ENCODE measurements around the gene CLASRP. TPM values are rescaled to one million over a fixed set of nuclear protein-coding genes. Genes with fewer than 3 reads are reported as not detected.
A peak's percentile ranks its signal among the peaks of the same experiment; 100 is the strongest.

Gene CLASRP
- total RNA-seq, 2 donors from 2014 or later, result 115 to 133 TPM

DNA sequence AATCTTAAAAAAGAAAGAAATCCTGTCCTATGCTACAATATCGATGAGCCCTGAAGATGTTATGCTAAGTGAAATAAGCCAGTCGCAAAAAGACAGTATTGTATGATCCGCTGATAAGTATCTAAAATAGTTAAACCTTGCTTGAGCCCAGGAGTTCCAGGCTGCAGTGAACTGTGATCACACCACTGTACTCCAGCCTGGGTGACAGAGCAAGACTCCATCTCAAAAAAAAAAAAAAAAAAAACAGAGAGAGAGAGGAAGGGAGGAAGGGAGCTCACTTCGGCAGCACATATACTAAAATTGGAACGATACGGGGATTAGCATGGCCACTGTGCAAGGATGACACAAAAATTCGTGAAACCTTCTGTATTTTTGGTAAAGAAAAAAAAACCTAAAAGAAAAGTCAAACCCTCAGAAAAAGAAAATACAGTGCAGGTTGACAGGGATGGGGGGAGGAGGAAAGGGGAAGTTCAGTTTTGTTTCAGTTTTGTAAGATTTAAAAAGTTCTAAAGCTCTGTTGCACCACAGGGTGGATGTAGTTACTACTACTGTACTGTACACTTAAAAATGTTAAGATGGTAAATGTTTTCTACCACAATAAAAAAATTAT, 8.4 kb downstream of the CLASRP start:
- DNase-seq (ENCODE audit: low spot score in 2 of 2), result no peak
- H3K27ac Mint-ChIP-seq, result peak overlapping the region; percentile 84 to 98
- H3K9me3 Mint-ChIP-seq, result no peaks in the 10 kb centered on the region
- no peak for ATAC-seq
- H3K36me3 Mint-ChIP-seq, result peaks cover 0 to 4% of the 10 kb centered on the region in 2 donors

DNA sequence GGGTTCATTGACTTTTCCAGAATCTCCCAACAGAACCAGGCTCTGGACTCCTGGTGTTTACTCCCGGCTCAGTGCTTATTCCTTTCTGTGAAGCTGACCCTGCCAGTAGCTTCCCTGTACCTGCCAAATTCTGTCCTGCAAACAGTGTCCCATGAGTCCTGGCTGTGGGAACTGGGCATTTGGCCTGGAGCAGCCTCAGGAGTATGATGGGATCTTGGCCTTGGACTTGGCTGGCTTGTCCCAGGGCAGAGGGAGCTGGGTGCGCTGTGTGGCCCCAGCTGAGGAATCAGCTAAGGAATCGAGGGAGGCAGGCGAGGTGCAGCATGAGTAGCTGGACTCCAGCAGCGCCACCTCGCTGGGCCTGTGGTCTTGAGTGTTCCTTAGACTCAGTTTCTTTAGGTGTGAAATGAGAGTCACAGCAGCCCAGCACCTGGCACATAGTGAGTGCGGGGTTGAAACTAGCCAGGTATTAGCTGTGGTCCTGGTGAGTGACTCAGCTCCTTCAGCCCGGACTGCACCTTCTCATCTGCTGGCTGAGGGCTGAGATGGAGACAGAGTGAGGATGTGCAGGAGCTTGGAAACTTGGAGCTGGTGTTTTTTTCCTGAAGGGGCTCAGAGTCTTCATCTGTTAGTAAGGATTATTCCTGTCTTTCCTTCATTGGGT, 10.4 kb downstream of the CLASRP start:
- no peaks in the 10 kb centered on the region for H3K9me3 Mint-ChIP-seq
- peak overlapping the region; percentile 85 to 86 for H3K27ac Mint-ChIP-seq
- H3K36me3 Mint-ChIP-seq, result peaks cover 0 to 4% of the 10 kb centered on the region in 2 donors
- ATAC-seq (peak; percentile 34 to 45), DNase-seq (ENCODE audit: low spot score in 2 of 2) (no peak)

DNA sequence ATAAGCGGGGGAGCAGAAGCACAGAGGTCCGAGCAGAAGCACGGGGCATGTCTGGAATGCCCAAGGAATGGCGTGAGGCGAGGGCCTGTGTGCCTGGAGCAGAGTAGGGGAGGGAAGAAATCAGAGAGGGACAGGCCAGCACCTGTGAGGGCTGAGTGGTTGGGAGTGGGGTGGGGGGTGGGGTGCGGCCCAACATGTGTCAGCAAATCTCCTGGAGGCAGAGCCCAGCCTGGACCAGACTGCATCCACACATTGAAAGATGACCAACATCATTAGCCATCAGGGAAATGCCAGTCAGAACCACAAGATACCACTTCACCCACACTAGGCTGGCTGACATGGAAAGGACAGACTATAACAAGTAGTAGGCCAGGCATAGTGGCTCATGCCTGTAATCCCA, 11.2 kb downstream of the CLASRP start:
- Mint-ChIP-seq H3K9me3 (no peaks in the 10 kb centered on the region), H3K36me3 (peaks cover 0 to 4% of the 10 kb centered on the region in 2 donors), H3K27ac (peak overlapping the region in 1 of 2 donors; percentile 85)
- ATAC-seq, result peak in 1 of 2 donors; percentile 5
- no peak for DNase-seq (ENCODE audit: low spot score in 2 of 2)

DNA sequence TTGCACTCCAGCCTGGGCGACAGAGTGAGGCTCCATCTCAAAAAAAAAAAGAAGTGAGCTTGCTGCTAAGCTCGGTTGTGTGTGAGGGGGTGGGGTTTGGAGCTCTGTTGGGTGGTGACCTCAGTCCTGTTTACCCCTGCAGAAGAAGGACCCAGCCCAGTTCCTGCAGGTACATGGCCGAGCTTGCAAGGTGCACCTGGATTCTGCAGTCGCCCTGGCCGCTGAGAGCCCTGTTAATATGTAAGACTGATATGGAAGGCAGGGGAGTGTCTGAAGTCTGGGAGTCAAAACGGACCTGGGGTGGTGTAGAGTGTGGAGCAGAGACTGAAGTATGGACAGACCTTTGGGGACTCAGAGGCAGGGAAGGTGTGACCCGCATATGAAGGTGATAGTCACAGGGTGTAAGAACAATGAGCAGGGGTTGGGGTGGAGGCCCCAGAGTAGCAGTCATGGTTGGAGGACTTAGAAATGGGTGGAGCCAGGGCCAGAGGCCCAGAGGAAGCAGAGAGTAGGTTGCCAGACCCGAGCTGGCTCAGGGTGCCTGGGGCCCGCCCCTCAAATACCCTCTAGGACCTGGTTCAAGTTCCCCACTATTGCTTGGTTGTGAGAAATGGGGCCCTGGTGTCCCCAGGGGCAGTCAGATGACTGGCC, 13.2 kb downstream of the CLASRP start:
- peak overlapping the region in 1 of 2 donors; percentile 39 for H3K27ac Mint-ChIP-seq

DNA sequence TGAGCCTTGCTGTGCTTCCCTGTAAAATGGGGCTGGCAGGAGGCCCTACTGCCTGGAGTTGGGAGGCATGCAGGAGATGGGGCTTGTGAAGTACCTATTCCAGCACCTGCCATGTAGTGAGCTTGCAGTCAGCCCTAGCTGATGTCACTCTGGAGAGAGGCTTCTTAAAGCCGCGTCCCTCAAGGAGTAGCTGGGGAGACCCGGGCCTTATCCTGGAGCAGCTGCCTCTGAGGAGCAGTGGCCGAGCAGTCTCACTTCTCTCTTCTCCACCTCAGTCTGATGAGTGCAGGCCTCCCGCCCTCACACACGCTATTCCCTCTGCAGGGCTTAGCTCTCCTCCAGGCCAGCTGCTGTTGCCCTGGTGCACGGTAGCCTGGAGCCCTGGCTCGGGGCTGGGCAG, 18.0 kb downstream of the CLASRP start:
- Mint-ChIP-seq H3K27ac (peak overlapping the region in 1 of 2 donors; percentile 13), H3K9me3 (no peaks in the 10 kb centered on the region), H3K36me3 (peaks cover 0 to 6% of the 10 kb centered on the region in 2 donors)
- ATAC-seq, result no peak
- DNase-seq (ENCODE audit: low spot score in 2 of 2), result no peak

More for the DNA sequence above, 13.2 kb downstream of the CLASRP start:
- ATAC-seq (no peak), DNase-seq (ENCODE audit: low spot score in 2 of 2) (no peak)
- Mint-ChIP-seq H3K9me3 (no peaks in the 10 kb centered on the region), H3K36me3 (no peaks in the 10 kb centered on the region)

DNA sequence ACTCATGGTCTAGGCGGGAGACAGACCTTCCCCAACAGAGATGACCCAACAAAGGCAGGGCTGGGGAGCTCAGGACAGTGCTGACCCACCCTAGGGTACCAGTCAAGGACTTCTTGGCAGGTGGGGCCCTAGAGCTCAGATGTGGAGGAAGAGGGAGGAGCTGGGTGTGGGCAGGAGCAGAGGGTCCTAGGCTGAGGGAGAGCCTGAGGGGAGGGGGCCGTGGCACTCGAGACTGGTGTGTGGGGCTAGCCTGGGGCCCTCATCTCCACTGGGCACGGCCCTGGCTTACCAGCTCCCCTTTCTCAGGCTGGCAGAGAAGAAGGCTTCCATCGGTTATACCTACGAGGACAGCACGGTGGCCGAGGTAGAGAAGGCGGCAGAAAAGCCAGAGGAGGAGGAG, 18.6 kb downstream of the CLASRP start:
- H3K27ac Mint-ChIP-seq, result peak overlapping the region; percentile 13 to 86
- DNase-seq (ENCODE audit: low spot score in 2 of 2), result no peak
- peaks cover 0 to 6% of the 10 kb centered on the region in 2 donors for H3K36me3 Mint-ChIP-seq
- no peak for ATAC-seq
- no peaks in the 10 kb centered on the region for H3K9me3 Mint-ChIP-seq

DNA sequence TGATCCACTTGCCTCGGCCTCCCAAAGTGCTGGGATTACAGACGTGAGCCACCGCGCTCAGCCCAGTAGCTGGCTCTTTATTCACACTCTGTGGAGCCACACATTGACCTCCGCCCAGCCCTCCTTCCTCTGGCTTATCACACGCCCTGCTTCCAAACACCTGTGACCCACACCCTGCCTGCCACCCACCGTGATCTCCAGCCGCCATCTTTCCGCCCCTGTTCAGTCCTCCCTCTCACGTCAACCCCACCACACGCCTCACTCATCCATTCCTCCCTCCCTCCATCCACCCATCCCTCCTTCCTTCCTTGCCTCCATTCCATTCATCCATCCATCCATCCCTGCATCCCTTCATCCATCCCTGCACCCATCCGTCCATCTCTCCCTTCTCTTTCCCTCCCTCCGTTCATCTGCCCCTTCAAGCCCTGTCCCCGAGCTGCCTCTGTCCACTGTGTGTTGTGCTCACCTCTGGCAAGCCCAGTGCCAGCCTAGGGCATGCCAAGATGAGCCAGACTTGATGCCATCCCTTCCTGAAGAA, 19.8 kb downstream of the CLASRP start:
- DNase-seq (ENCODE audit: low spot score in 2 of 2) (no peak), ATAC-seq (no peak)
- peak overlapping the region; percentile 13 to 61 for H3K27ac Mint-ChIP-seq
- H3K9me3 Mint-ChIP-seq, result no peaks in the 10 kb centered on the region
- peaks cover 0 to 6% of the 10 kb centered on the region in 2 donors for H3K36me3 Mint-ChIP-seq

DNA sequence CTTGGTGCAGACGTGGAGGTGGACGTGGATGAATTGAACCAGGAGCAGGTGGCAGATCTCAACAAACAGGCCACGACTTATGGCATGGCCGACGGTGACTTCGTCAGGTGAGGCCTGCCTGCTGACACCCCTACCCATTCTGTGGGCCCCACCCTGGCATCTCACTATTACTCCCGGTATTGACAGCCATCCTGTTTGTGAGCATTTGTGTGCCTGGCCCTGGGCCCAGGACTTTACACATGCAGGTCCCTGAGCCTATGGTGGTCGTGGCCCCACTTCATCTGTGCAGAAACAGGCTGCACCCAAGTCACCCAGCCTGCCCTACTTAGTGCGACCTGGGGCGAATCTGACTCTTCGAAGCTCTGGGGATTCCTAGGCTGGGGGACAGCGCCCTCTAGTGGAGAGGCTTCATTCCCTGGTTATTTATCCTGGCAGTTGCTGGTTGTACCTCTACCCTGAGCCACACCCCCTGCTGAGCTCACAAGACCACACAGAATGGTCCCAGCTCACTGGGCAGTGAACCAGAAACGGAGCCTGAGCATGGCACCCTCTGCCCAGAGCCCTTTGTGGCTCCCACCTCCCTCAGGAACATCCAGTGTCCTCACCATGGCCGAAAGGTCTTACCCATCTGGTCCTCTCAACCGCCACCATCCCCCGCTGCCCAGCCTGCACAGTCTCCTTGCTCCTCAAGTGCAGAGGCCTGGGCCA, 20.6 kb downstream of the CLASRP start:
- ATAC-seq (peak; percentile 79 to 81), DNase-seq (ENCODE audit: low spot score in 2 of 2) (peak in 1 of 2 donors; percentile 89)
- peak overlapping the region in 1 of 2 donors; percentile 41 for H3K27ac Mint-ChIP-seq
- peaks cover 0 to 6% of the 10 kb centered on the region in 2 donors for H3K36me3 Mint-ChIP-seq
- H3K9me3 Mint-ChIP-seq, result no peaks in the 10 kb centered on the region

DNA sequence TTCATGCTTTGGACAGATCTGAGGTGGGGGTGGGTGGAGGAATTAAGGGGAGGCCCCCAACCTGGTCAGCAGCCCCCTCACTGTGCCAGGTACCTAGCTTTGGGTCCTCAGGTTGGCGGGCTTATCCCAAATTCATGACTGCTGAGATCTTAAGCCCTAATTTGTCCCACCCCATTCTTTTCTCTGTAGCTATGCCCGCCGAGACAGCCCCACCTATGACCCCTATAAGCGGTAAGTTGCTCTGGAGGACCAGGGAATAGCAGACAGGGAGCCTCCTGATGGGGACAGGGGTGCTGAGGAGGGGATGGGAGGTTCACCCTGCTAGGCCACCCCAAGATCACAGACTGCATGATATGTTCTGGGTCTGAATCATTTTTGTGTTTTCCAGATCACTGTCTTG, 23.1 kb downstream of the CLASRP start:
- Mint-ChIP-seq H3K9me3 (no peaks in the 10 kb centered on the region), H3K36me3 (peaks cover 0 to 6% of the 10 kb centered on the region in 2 donors), H3K27ac (no peak overlapping the region)
- ATAC-seq (no peak), DNase-seq (ENCODE audit: low spot score in 2 of 2) (no peak)

DNA sequence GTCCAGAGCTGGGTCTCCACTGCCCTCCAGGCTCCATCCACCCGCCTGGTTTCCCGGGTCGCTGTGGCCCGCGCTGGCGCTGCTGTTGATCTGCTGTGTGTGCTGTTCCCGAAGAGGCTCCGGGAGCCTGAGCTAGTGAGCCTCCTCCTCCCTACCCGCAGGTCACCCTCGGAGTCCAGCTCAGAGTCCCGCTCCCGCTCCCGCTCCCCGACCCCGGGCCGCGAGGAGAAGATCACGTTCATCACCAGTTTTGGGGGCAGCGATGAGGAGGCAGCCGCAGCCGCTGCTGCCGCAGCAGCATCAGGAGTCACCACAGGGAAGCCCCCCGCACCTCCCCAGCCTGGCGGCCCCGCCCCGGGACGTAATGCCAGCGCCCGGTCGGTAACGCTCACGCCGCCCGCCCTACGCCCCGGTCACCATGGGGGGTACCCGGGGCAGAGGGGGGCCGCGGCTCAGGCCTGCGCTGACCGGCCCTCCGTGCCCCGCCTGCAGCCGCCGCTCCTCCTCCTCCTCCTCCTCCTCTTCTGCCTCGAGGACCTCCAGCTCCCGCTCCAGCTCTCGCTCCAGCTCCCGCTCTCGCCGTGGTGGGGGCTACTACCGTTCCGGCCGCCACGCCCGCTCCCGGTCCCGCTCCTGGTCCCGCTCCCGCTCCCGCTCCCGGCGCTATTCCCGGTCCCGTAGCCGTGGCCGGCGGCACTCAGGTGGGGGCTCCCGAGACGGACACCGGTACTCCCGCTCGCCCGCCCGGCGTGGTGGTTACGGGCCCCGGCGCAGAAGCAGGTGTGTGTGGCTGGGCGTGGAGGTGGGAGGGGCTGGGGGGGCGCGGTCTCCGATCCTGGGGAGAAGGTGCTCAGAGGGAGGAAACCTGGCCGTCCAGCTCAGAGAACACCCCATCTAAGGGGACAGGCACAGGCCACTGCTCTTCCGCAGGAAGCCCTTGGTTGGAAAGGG, 25.3 kb downstream of the CLASRP start:
- Mint-ChIP-seq H3K36me3 (peaks cover 0 to 6% of the 10 kb centered on the region in 2 donors), H3K27ac (no peak overlapping the region), H3K9me3 (no peaks in the 10 kb centered on the region)
- ATAC-seq (no peak), DNase-seq (ENCODE audit: low spot score in 2 of 2) (no peak)

DNA sequence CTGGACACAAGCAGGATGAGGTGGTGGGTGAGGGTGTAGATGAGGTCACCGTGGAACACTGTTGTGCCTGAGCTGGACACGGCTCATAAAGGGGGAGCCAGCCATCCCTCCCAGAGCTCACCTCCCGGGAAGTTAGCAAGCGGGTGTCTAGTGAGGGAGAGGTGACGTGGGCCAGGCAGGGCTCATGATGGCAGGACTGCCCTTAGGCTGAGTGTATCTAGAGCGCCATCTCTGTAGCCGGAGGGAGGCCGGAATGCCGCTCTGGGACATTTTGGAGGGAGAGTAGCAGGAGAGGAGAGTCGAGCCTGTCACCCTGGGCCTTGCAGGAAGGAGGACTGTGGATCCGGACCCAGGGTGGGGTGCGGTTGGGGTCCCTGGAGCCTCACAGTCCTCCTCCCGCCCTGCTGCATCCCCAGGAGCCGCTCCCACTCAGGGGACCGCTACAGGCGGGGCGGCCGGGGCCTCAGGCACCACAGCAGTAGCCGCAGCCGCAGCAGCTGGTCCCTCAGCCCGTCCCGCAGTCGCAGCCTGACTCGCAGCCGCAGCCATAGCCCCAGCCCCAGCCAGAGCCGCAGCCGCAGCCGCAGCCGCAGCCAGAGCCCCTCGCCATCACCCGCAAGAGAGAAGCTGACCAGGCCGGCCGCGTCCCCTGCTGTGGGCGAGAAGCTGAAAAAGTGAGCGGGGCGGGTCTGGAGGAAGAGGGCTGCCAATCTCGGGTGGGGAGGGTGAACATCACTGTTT, 28.2 kb downstream of the CLASRP start:
- Mint-ChIP-seq H3K36me3 (peaks cover 0 to 6% of the 10 kb centered on the region in 2 donors), H3K9me3 (no peaks in the 10 kb centered on the region), H3K27ac (peak overlapping the region in 1 of 2 donors; percentile 86)
- ATAC-seq (no peak), DNase-seq (ENCODE audit: low spot score in 2 of 2) (no peak)

DNA sequence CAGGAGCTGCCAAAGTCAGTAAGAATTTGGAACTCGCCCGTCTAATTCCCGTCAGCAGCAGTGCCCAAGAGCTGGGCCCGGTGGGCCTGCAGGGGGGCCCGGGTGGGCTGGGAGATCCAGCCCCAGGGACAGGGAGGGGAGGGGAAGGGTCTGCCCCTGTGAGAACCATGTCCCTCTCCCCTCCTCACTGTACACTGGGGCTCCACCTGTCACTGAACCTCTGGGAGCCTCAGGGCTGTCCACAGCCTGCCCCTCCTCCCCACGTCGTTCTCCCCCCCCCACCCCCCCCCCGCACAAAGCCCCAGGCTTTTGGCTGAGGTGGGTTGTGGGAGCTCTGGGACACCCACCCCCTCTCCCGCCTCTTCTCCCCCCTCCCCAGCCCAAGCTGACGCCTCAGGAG, 29.2 kb downstream of the CLASRP start:
- peaks cover 0 to 6% of the 10 kb centered on the region in 2 donors for H3K36me3 Mint-ChIP-seq
- no peak overlapping the region for H3K27ac Mint-ChIP-seq
- no peaks in the 10 kb centered on the region for H3K9me3 Mint-ChIP-seq
- ATAC-seq (no peak), DNase-seq (ENCODE audit: low spot score in 2 of 2) (no peak)

DNA sequence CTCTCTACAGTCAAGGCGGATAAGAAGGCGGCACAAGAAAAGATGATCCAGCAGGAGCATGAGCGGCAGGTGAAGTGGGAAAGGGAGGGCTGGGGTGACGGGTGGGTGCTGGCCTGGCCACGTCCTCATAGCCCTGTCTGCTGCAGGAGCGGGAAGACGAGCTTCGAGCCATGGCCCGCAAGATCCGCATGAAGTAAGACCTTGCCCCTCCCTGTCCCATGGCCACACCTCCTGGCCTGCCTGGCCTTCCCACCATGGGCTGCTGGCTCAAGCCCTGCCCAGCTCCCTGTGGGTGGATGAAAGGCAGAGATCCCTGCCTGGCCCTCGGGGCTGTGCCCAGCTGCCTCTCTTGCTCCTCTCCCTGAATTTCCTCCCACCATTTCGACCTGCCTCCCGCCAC, 30.2 kb downstream of the CLASRP start:
- Mint-ChIP-seq H3K27ac (peak overlapping the region in 1 of 2 donors; percentile 93), H3K36me3 (peaks cover 0 to 6% of the 10 kb centered on the region in 2 donors), H3K9me3 (no peaks in the 10 kb centered on the region)
- ATAC-seq, result no peak
- DNase-seq (ENCODE audit: low spot score in 2 of 2), result no peak

DNA sequence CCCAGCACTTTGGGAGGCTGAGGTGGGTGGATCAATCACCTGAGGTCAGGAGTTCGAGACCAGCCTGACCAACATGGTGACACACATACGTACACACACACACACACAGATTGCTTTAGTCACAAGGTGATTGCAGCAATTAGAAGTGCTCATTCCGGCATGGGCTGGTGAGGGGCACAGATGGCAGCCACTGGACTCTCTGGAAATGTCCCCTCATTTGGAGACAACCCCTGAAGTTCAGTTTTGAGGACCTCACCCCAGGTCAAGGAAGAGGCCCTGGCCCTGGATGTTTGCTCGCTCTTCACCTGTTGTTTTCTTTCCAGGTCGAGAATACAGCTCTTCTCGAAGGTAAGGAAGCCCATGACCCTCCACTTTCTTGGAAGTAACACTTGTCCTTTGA, 31.4 kb downstream of the CLASRP start:
- ATAC-seq (no peak), DNase-seq (ENCODE audit: low spot score in 2 of 2) (no peak)
- peak overlapping the region in 1 of 2 donors; percentile 60 for H3K27ac Mint-ChIP-seq
- peaks cover 0 to 6% of the 10 kb centered on the region in 2 donors for H3K36me3 Mint-ChIP-seq
- H3K9me3 Mint-ChIP-seq, result no peaks in the 10 kb centered on the region

DNA sequence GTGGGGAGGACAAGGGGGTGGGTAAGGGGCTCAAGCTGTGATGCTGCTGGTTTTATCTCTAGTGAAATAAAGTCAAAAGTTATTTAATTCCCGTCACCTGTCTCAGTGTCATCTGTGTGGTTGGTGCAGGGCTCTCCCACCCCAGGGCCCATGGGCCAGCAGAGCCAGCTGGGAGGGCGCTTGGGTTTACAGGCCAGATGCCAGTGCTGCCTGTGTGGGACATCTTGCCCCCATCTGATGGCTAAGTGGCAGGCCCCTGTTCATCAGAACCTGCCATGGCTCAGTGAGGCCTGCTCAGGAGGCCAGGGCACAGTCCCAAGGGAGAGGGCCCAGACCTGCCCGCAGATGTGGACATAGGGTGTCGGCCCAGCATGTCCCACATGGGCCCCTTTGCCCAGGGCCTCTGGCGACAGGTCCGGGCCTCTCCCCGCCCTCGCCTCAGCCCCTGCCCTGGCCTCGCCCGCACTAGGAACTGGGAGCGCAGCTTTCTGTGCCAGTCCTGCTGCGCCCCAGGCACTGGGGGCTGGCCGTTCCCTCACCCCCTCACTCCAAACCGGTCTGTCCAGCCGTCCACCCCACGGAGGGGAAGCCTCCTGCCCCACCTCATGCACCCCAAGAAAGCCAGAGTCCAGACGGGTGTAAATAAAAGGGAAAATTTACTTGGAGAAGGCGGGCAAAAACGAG, 32.2 kb downstream of the CLASRP start:
- ATAC-seq, result no peak
- Mint-ChIP-seq H3K9me3 (no peaks in the 10 kb centered on the region), H3K36me3 (peaks cover 0 to 6% of the 10 kb centered on the region in 2 donors)

More for the DNA sequence above, 32.2 kb downstream of the CLASRP start:
- peak overlapping the region; percentile 7 to 41 for H3K27ac Mint-ChIP-seq
- no peak for DNase-seq (ENCODE audit: low spot score in 2 of 2)
